GM23338 (cell line): Measurements from ENCODE around the gene SLC12A7. TPM values are rescaled to one million over a fixed set of nuclear protein-coding genes. Genes with fewer than 3 reads are reported as not detected.

Experiments
- ATAC-seq: fragments of 200-7000 bp; cut with Tn5 transposase; 3 replicates; pipeline ENCODE4 v1.9.1; 2020
- DNase-seq: peaks from one replicate; pipeline ENCODE4 v3.0.0-alpha.2; 2015; ENCODE audit warnings: low spot score
- H2AFZ ChIP-seq: fragments of 200-600 bp; sonication (generic); 2 replicates; pipeline ENCODE4 v1.8.0; 2016; ENCODE audit warnings: antibody characterized with exemption, mild to moderate bottlenecking, moderate library complexity
- H3F3A ChIP-seq: fragments of 200-600 bp; sonication (generic); replicated peaks from 2 replicates; pipeline ENCODE4 v1.8.0; 2017; ENCODE audit warnings: antibody characterized with exemption, mixed run types, low read depth
- H3K27ac ChIP-seq: fragments of 200-600 bp; sonication (generic); 2 replicates; pipeline ENCODE4 v1.6.1; 2016; ENCODE audit warnings: low read depth
- H3K27me3 ChIP-seq: fragments of 200-600 bp; sonication (generic); 2 replicates; pipeline ENCODE4 v1.8.0; 2016; ENCODE audit warnings: mild to moderate bottlenecking, mixed run types, moderate library complexity; ENCODE audit not compliant: insufficient read depth
- H3K36me3 ChIP-seq: fragments of 200-600 bp; sonication (generic); 2 replicates; pipeline ENCODE4 v1.8.0; 2016; ENCODE audit warnings: mild to moderate bottlenecking; ENCODE audit not compliant: insufficient read depth
- H3K4me1 ChIP-seq: fragments of 200-600 bp; sonication (generic); 2 replicates; pipeline ENCODE4 v1.8.0; 2016; ENCODE audit warnings: mild to moderate bottlenecking, moderate library complexity; ENCODE audit not compliant: insufficient read depth
- H3K4me2 ChIP-seq: fragments of 200-600 bp; sonication (generic); 2 replicates; pipeline ENCODE4 v1.7.1; 2017; ENCODE audit warnings: mixed run types
- H3K4me3 ChIP-seq: fragments of 200-600 bp; sonication (generic); 2 replicates; pipeline ENCODE4 v1.6.1; 2016; ENCODE audit warnings: mixed run types
- H3K79me2 ChIP-seq: fragments of 200-600 bp; sonication (generic); replicated peaks from 2 replicates; pipeline ENCODE4 v1.8.0; 2017; ENCODE audit warnings: mild to moderate bottlenecking; ENCODE audit not compliant: insufficient read depth
- H3K9me2 ChIP-seq: fragments of 200-600 bp; sonication (generic); 2 replicates; pipeline ENCODE4 v1.8.0; 2017; ENCODE audit not compliant: insufficient read depth
- H4K20me1 ChIP-seq: fragments of 200-600 bp; sonication (generic); replicated peaks from 2 replicates; pipeline ENCODE4 v1.8.0; 2017; ENCODE audit warnings: mild to moderate bottlenecking; ENCODE audit not compliant: insufficient read depth
- H3K27ac Mint-ChIP-seq: 2 replicates; pipeline ENCODE4 v1.8.0; 2020; ENCODE audit warnings: inconsistent platforms, mild to moderate bottlenecking, moderate library complexity, mixed read lengths
- H3K27me3 Mint-ChIP-seq: 3 replicates; pipeline ENCODE4 v1.8.0; 2022; ENCODE audit warnings: low read depth, mild to moderate bottlenecking, moderate library complexity, mixed read lengths, inconsistent platforms; ENCODE audit not compliant: insufficient read depth, poor library complexity
- H3K36me3 Mint-ChIP-seq: 3 replicates; pipeline ENCODE4 v1.8.0; 2021; ENCODE audit warnings: low read depth, mild to moderate bottlenecking, inconsistent platforms, moderate library complexity, mixed read lengths
- H3K4me1 Mint-ChIP-seq: 3 replicates; pipeline ENCODE4 v1.8.0; 2020; ENCODE audit warnings: mild to moderate bottlenecking, inconsistent platforms, mixed read lengths
- H3K4me3 Mint-ChIP-seq: 3 replicates; pipeline ENCODE4 v1.8.0; 2021; ENCODE audit warnings: moderate library complexity, mild to moderate bottlenecking, inconsistent platforms, mixed read lengths
- H3K9me3 Mint-ChIP-seq: 3 replicates; pipeline ENCODE4 v1.8.0; 2020; ENCODE audit warnings: moderate library complexity, mild to moderate bottlenecking, inconsistent platforms, mixed read lengths
- CREB1 ChIP-seq: fragments of 250-450 bp; sonication (Bioruptor Pico); IDR thresholded peaks from 2 replicates; pipeline ENCODE4 v1.5.0; 2020; ENCODE audit warnings: low read depth, mild to moderate bottlenecking, moderate library complexity
- CTCF ChIP-seq, 2 experiments: fragments of 200-600 bp in 1 of 2; sonication (generic) in 1 of 2; conservative IDR thresholded peaks; 2 replicates each; pipeline versions ENCODE4 v1.5.1 to v1.6.1; 2016 to 2017; ENCODE audit warnings: antibody characterized with exemption in 2 of 2, low read depth in 2 of 2, mild to moderate bottlenecking in 2 of 2, moderate library complexity in 1 of 2
- ETS1 ChIP-seq: IDR thresholded peaks from 2 replicates; pipeline ENCODE4 v1.6.1; 2016; ENCODE audit warnings: antibody characterized with exemption
- EZH2 ChIP-seq: fragments of 200-600 bp; sonication (generic); IDR thresholded peaks from one replicate; pipeline ENCODE4 v1.8.0; 2017; ENCODE audit warnings: antibody characterized with exemption, mild to moderate bottlenecking, low read depth; ENCODE audit not compliant: unreplicated experiment
- EZH2phosphoT487 ChIP-seq: fragments of 200-600 bp; sonication (generic); IDR thresholded peaks from one replicate; pipeline ENCODE4 v1.8.1; 2018; ENCODE audit warnings: antibody characterized with exemption; ENCODE audit not compliant: unreplicated experiment
- JUNB ChIP-seq: IDR thresholded peaks from one replicate; pipeline ENCODE4 v1.6.1; 2016; ENCODE audit warnings: antibody characterized with exemption; ENCODE audit not compliant: unreplicated experiment
- NANOG ChIP-seq: IDR thresholded peaks from 2 replicates; pipeline ENCODE4 v1.6.1; 2016; ENCODE audit warnings: antibody characterized with exemption, borderline replicate concordance
- POLR2AphosphoS5 ChIP-seq: IDR thresholded peaks from 2 replicates; pipeline ENCODE4 v1.6.1; 2016; ENCODE audit warnings: antibody characterized with exemption, low read depth
- STAT1 ChIP-seq: IDR thresholded peaks from one replicate; pipeline ENCODE4 v1.6.1; 2016; ENCODE audit warnings: antibody characterized with exemption; ENCODE audit not compliant: unreplicated experiment
- ZNF114 ChIP-seq: fragments of 250-450 bp; sonication (Bioruptor Pico); IDR thresholded peaks from 2 replicates; pipeline ENCODE4 v1.5.0; 2020; ENCODE audit warnings: mild to moderate bottlenecking, moderate library complexity
- ZNF331 ChIP-seq: fragments of 250-450 bp; sonication (Bioruptor Pico); IDR thresholded peaks from 2 replicates; pipeline ENCODE4 v1.5.0; 2020; ENCODE audit warnings: low read depth, mild to moderate bottlenecking, moderate library complexity
- polyA plus RNA-seq: library from polyadenylated mRNA; unstranded; fragments of >200 nt; fragmentation: Nextera tagmentation; extraction: Ambion mirVana; gene quantifications from 2 replicates; pipeline ENCODE4 v1.2.1, GENCODE V29; 2016
- total RNA-seq: library from RNA; depleted of rRNA; stranded (reverse); fragments of >200 nt; shearing (Covaris generic); gene quantifications from 2 replicates; pipeline ENCODE4 v1.2.3, GENCODE V29; 2014
- TF ChIP-seq, protein P1 (sequence below): IDR thresholded peaks from one replicate; pipeline ENCODE4 v1.6.1; 2018; ENCODE audit warnings: antibody characterized with exemption; ENCODE audit not compliant: unreplicated experiment
- TF ChIP-seq, protein P2 (sequence below): fragments of 250-450 bp; sonication (Bioruptor Pico); IDR thresholded peaks from 2 replicates; pipeline ENCODE4 v1.5.0; 2020; ENCODE audit warnings: mild to moderate bottlenecking, moderate library complexity

The SLC12A7 gene
- total and polyA plus RNA-seq, 2 experiments from 2014 or later, result 7.4 to 32.2 TPM

- Histone ChIP-seq H3F3A (0 out of 2 replicates have a peak, but pooled peaks cover 4% of the 10 kb centered on the region), H3K4me1 (peaks cover 3% of the 10 kb centered on the region; the same call in 1 of the 2 replicates), H3K4me3 (no peak overlapping the region), H3K9me2 (no peaks in the 10 kb centered on the region), H3K27me3 (no peaks in the 10 kb centered on the region), H3K36me3 (no peaks in the 10 kb centered on the region), H3K27ac (no peak overlapping the region), H2AFZ (no peak overlapping the region), H3K4me2 (no peak overlapping the region), H4K20me1 (no peaks in the 10 kb centered on the region), H3K79me2 (peaks cover 23% of the 10 kb centered on the region)
- ATAC-seq (no peak), DNase-seq (no peak)
- Mint-ChIP-seq H3K4me1 (peaks cover 19% of the 10 kb centered on the region), H3K36me3 (no peaks in the 10 kb centered on the region), H3K9me3 (no peaks in the 10 kb centered on the region), H3K4me3 (no peak overlapping the region), H3K27me3 (peaks cover 6% of the 10 kb centered on the region), H3K27ac (no peak overlapping the region)
- TF ChIP-seq EZH2phosphoT487 (no peak), JUNB (no peak), ZNF114 (CRISPR knock-in tag) (no peak), NANOG (no peak), ETS1 (no peak), POLR2AphosphoS5 (no peak), ZNF331 (CRISPR knock-in tag) (no peak), EZH2 (no peak), CTCF (conservative IDR thresholded peaks at IDR 0.05; ENCODE audit: low read depth in 2 of 2) (no peak), CREB1 (CRISPR knock-in tag) (no peak), STAT1 (no peak)
- TF ChIP-seq, protein P1, sequence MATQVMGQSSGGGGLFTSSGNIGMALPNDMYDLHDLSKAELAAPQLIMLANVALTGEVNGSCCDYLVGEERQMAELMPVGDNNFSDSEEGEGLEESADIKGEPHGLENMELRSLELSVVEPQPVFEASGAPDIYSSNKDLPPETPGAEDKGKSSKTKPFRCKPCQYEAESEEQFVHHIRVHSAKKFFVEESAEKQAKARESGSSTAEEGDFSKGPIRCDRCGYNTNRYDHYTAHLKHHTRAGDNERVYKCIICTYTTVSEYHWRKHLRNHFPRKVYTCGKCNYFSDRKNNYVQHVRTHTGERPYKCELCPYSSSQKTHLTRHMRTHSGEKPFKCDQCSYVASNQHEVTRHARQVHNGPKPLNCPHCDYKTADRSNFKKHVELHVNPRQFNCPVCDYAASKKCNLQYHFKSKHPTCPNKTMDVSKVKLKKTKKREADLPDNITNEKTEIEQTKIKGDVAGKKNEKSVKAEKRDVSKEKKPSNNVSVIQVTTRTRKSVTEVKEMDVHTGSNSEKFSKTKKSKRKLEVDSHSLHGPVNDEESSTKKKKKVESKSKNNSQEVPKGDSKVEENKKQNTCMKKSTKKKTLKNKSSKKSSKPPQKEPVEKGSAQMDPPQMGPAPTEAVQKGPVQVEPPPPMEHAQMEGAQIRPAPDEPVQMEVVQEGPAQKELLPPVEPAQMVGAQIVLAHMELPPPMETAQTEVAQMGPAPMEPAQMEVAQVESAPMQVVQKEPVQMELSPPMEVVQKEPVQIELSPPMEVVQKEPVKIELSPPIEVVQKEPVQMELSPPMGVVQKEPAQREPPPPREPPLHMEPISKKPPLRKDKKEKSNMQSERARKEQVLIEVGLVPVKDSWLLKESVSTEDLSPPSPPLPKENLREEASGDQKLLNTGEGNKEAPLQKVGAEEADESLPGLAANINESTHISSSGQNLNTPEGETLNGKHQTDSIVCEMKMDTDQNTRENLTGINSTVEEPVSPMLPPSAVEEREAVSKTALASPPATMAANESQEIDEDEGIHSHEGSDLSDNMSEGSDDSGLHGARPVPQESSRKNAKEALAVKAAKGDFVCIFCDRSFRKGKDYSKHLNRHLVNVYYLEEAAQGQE, result no peak
- TF ChIP-seq, protein P2, sequence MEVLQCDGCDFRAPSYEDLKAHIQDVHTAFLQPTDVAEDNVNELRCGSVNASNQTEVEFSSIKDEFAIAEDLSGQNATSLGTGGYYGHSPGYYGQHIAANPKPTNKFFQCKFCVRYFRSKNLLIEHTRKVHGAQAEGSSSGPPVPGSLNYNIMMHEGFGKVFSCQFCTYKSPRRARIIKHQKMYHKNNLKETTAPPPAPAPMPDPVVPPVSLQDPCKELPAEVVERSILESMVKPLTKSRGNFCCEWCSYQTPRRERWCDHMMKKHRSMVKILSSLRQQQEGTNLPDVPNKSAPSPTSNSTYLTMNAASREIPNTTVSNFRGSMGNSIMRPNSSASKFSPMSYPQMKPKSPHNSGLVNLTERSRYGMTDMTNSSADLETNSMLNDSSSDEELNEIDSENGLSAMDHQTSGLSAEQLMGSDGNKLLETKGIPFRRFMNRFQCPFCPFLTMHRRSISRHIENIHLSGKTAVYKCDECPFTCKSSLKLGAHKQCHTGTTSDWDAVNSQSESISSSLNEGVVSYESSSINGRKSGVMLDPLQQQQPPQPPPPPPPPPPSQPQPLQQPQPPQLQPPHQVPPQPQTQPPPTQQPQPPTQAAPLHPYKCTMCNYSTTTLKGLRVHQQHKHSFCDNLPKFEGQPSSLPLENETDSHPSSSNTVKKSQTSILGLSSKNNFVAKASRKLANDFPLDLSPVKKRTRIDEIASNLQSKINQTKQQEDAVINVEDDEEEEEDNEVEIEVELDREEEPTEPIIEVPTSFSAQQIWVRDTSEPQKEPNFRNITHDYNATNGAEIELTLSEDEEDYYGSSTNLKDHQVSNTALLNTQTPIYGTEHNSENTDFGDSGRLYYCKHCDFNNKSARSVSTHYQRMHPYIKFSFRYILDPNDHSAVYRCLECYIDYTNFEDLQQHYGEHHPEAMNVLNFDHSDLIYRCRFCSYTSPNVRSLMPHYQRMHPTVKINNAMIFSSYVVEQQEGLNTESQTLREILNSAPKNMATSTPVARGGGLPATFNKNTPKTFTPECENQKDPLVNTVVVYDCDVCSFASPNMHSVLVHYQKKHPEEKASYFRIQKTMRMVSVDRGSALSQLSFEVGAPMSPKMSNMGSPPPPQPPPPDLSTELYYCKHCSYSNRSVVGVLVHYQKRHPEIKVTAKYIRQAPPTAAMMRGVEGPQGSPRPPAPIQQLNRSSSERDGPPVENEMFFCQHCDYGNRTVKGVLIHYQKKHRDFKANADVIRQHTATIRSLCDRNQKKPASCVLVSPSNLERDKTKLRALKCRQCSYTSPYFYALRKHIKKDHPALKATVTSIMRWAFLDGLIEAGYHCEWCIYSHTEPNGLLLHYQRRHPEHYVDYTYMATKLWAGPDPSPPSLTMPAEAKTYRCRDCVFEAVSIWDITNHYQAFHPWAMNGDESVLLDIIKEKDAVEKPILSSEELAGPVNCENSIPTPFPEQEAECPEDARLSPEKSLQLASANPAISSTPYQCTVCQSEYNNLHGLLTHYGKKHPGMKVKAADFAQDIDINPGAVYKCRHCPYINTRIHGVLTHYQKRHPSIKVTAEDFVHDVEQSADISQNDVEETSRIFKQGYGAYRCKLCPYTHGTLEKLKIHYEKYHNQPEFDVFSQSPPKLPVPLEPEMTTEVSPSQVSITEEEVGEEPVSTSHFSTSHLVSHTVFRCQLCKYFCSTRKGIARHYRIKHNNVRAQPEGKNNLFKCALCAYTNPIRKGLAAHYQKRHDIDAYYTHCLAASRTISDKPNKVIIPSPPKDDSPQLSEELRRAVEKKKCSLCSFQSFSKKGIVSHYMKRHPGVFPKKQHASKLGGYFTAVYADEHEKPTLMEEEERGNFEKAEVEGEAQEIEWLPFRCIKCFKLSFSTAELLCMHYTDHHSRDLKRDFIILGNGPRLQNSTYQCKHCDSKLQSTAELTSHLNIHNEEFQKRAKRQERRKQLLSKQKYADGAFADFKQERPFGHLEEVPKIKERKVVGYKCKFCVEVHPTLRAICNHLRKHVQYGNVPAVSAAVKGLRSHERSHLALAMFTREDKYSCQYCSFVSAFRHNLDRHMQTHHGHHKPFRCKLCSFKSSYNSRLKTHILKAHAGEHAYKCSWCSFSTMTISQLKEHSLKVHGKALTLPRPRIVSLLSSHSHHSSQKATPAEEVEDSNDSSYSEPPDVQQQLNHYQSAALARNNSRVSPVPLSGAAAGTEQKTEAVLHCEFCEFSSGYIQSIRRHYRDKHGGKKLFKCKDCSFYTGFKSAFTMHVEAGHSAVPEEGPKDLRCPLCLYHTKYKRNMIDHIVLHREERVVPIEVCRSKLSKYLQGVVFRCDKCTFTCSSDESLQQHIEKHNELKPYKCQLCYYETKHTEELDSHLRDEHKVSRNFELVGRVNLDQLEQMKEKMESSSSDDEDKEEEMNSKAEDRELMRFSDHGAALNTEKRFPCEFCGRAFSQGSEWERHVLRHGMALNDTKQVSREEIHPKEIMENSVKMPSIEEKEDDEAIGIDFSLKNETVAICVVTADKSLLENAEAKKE (CRISPR knock-in tag), result no peak
Observed at GRCh38 chr5:1113805-1114586, 2.1 kb upstream of the SLC12A7 start.
